ENCODE data around the gene CELA2A.

DNA sequence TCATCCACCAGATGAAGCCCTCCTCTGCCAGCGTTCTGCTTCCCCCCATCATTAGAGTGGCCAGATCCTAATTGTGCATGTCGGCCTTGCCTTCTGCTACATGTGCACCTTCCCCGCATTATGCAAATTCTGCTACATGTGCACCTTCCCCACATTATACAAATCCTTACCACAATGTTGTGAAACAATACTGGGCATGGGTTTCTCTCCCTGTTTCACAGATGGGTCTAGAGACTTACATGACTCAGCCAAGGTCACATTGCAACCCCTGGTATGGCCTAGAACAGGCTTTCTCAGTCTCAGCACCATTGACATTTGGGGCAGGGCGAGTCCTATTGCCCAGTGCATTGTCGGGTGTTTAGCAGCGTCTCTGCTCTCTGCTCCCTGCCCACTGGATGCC lies 1.0 kb upstream of the CELA2A start:
- TF ChIP-seq, protein P1, sequence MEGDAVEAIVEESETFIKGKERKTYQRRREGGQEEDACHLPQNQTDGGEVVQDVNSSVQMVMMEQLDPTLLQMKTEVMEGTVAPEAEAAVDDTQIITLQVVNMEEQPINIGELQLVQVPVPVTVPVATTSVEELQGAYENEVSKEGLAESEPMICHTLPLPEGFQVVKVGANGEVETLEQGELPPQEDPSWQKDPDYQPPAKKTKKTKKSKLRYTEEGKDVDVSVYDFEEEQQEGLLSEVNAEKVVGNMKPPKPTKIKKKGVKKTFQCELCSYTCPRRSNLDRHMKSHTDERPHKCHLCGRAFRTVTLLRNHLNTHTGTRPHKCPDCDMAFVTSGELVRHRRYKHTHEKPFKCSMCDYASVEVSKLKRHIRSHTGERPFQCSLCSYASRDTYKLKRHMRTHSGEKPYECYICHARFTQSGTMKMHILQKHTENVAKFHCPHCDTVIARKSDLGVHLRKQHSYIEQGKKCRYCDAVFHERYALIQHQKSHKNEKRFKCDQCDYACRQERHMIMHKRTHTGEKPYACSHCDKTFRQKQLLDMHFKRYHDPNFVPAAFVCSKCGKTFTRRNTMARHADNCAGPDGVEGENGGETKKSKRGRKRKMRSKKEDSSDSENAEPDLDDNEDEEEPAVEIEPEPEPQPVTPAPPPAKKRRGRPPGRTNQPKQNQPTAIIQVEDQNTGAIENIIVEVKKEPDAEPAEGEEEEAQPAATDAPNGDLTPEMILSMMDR (IDR thresholded peaks at IDR 0.05) = no peak
- no peak for TF ChIP-seq POLR2A (IDR thresholded peaks at IDR 0.05)

All from tibial nerve (tissue), 3 donors.